Measurements from ENCODE around the gene BSND.

DNA sequence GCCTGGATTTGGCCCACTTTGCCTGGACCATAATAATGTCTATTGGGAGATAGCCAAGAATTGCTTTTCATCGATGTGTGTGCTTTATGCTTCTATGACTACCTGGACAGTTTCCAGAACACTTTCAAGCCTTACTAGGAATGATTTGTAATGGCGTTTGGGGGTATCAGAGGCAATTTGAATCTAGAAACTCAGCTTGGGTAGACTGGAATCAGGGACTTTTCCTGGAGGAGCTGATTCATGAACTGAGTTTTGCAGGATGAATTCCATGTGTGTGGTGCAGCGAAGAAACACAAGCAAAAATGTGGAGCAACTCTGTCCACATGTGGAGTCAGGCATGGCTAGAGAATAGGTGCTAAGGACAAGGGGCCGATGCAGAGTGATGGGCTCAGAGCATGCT is 30.2 kb upstream of the BSND start:
- TF ChIP-seq, protein P1, sequence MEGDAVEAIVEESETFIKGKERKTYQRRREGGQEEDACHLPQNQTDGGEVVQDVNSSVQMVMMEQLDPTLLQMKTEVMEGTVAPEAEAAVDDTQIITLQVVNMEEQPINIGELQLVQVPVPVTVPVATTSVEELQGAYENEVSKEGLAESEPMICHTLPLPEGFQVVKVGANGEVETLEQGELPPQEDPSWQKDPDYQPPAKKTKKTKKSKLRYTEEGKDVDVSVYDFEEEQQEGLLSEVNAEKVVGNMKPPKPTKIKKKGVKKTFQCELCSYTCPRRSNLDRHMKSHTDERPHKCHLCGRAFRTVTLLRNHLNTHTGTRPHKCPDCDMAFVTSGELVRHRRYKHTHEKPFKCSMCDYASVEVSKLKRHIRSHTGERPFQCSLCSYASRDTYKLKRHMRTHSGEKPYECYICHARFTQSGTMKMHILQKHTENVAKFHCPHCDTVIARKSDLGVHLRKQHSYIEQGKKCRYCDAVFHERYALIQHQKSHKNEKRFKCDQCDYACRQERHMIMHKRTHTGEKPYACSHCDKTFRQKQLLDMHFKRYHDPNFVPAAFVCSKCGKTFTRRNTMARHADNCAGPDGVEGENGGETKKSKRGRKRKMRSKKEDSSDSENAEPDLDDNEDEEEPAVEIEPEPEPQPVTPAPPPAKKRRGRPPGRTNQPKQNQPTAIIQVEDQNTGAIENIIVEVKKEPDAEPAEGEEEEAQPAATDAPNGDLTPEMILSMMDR (IDR thresholded peaks at IDR 0.05): no peak
- TF ChIP-seq POLR2A (IDR thresholded peaks at IDR 0.05): no peak
- no peak for TF ChIP-seq EP300 (IDR thresholded peaks at IDR 0.05)
